NCI-H2081 treated with DMSO at 0.1 percent for 48 hours (cell line): ENCODE results near the gene FXYD2.

ENCODE experiments used
- DNase-seq: peaks from one replicate; lab custom pipeline; 2025; lab: John Stamatoyannopoulos, UW

FXYD2 gene

GRCh38 chr11:117796456-117796871 lies 28.1 kb downstream of the FXYD2 start:
- no peak for DNase-seq

- no peak for DNase-seq
These were observed 28.7 kb downstream of the FXYD2 start for GRCh38 chr11:117795638-117796455.

- no peak for DNase-seq
These were observed 29.5 kb downstream of the FXYD2 start for GRCh38 chr11:117794772-117795629.

DNA sequence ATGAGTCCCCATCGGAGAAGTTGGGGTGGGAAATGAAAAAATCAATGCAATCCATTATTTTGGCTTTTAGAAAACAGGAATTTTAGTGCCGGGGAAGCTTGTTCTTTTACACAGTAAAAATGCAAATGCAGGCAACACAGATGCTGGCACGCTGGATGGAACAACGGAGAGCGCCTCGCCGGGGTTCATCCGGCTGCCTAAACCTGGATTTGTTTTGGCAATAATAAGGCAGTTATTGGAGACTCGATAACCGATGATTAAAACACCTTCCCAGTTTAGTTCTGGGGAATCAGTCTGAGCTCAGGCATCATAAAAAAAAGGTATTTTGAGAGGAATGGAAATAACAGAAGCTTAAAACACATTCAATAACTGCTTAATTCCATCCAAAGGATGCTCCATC lies 30.4 kb downstream of the FXYD2 start:
- no peak for DNase-seq

DNA sequence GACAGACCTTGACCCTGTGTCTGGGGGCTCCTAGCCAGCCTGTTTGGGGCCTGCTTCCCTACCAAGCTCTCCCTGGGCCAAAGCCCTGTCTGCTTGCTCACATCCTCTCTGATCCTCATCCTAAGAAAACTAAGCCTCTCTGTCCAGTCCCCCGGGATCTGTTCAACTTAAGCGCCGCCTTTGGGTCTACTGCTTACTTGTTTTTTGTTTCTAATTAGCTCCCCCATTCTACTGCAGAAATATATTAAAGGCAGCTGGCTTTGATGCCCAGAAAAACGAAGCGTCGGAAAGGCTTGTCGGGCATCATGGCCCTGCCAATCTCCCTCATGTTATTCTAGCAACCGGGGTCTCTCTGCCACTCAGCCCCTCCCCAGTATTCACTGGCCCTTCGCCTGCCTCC lies 31.0 kb downstream of the FXYD2 start:
- DNase-seq: no peak

- DNase-seq: no peak
These were observed 31.6 kb downstream of the FXYD2 start for GRCh38 chr11:117792992-117793391.

DNA sequence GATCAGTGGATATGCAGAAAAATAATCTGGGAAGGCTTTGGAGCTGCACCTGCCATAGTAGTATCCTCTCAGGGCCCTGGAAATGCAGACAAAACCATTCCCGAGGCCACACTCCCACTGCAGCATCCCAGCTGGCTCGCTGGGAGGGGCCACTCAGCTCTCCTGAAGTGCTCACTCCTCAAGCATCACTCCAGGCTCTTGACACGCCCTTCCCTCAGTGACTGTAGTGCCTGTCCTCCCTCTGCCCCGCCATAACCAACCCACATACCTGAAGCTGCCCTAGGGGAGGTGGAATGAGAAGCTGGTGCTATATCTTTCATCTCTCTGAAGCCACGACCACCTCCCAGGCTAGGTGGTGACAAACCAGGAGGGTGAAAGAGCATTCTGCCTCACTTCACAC lies 32.3 kb downstream of the FXYD2 start:
- no peak for DNase-seq

GRCh38 chr11:117790279-117790678 lies 34.3 kb downstream of the FXYD2 start:
- no peak for DNase-seq

- DNase-seq: no peak
These were observed 35.3 kb downstream of the FXYD2 start for GRCh38 chr11:117789241-117789640.

DNA sequence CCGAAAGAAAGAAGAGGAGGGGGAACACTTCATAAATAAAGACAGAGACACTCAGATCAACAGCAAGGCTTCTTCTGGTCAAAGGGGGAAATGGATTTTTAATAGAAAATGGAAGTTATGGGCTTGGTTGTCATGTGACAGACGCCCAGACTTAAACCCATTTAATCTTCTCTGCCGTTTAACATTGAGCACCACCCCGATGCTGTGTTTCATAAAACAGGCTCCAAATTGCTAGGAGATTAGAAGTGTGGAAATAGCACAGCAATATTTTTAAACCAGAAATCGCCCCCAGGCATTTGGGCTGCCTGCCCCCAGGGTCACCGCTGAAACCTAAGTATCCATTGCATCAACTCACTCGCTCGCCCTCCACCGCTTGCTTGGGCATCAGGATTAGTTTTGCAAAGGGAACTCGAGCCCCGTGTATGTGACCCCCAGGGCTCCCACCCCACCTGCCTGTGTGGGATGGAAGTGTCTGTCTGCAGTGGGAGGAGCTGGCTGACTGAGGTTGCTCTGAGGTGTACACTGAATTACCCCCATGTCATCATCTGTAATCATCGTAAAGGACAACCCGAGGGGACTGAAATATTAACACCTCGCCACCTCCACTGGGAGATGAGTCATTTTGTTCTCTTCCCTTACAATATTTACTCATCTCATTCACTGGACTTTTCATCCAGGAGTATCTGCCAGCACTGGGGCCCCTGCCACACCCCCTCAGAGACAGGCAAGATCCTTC lies 38.2 kb downstream of the FXYD2 start:
- no peak for DNase-seq

GRCh38 chr11:117782101-117782500 lies 42.4 kb downstream of the FXYD2 start:
- DNase-seq: no peak

DNA sequence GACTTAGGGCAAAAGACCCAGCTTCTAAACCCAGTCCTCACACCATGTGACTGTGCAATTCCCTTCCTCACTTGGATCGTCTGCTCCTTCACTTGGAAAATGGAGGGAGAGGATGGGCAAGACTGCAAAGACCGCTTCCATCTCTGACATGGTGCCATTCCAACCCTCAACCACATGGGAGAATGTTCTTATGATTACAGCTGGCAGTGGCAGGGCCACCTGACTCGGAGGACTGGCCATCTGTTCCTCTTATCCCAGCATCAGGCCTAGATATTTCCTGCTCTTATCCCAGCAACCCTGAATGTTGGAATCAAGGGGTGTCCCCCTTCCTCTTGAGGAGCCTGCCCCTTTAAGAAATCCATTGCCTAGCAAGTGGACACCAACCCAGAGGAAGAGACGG lies 42.9 kb downstream of the FXYD2 start:
- no peak for DNase-seq

GRCh38 chr11:117780456-117780855 lies 44.1 kb downstream of the FXYD2 start:
- DNase-seq: no peak

GRCh38 chr11:117774553-117774952 lies 50.0 kb downstream of the FXYD2 start:
- no peak for DNase-seq

GRCh38 chr11:117772360-117772759 lies 52.2 kb downstream of the FXYD2 start:
- no peak for DNase-seq

DNA sequence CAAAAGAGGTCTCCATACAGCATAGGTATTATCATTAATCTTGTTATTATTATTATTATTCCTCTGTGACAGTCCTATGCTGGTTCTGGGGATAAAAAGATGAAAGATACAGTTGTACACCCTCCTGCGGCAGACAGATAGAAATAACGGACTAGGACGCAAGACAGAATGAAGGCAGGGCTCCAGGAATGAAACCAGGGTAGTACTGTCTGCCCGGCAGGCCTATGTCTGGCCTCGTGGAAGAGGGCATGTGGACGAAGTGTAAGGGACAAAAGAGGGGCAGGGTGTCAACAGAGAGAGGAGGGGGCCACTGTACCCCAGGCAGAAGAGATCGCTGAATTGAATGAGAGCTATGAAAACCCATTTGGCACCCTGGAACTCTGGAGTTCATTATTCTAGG lies 52.7 kb downstream of the FXYD2 start:
- no peak for DNase-seq

GRCh38 chr11:117771197-117771596 lies 53.3 kb downstream of the FXYD2 start:
- no peak for DNase-seq

GRCh38 chr11:117770061-117770460 lies 54.5 kb downstream of the FXYD2 start:
- no peak for DNase-seq
